Heart right ventricle (tissue), 16 donors: Measurements from ENCODE around the gene RAB3D. TPM values are rescaled to one million over a fixed set of nuclear protein-coding genes. Genes with fewer than 3 reads are reported as not detected.

Experiments used
- ATAC-seq, 8 donors: fragments of 200-7000 bp; cut with Tn5 transposase; one replicate each; pipeline ENCODE4 v1.9.1; 2020; ENCODE audit warnings: mild to moderate bottlenecking in 8 of 8, moderate library complexity in 8 of 8, moderate number of reproducible peaks in 1 of 8
- DNase-seq, 2 donors: peaks; one replicate each; pipeline ENCODE4 v3.0.0-alpha.2; 2020
- H3K27ac ChIP-seq, 10 donors: fragments of 200-600 bp; sonication (generic) in 2 of 10; one replicate each; pipeline versions ENCODE4 v1.5.0 to v1.8.0; 2020 to 2022; ENCODE audit warnings: mild to moderate bottlenecking in 3 of 10
- H3K27me3 ChIP-seq, 7 donors: fragments of 200-600 bp; one replicate each; pipeline ENCODE4 v1.8.0; 2021 to 2022; ENCODE audit warnings: mild to moderate bottlenecking in 2 of 7
- H3K36me3 ChIP-seq, 9 donors: fragments of 200-600 bp; sonication (generic) in 1 of 9; one replicate each; pipeline versions ENCODE4 v1.5.0 to v1.8.0; 2020 to 2022; ENCODE audit warnings: mild to moderate bottlenecking in 2 of 9
- H3K4me1 ChIP-seq, 9 donors: fragments of 200-600 bp; sonication (generic) in 1 of 9; one replicate each; pipeline versions ENCODE4 v1.5.0 to v1.8.0; 2020 to 2022; ENCODE audit warnings: mild to moderate bottlenecking in 4 of 9
- H3K4me3 ChIP-seq, 10 donors: fragments of 200-600 bp; sonication (generic) in 2 of 10; one replicate each; pipeline versions ENCODE4 v1.5.0 to v1.8.0; 2020 to 2022; ENCODE audit warnings: mild to moderate bottlenecking in 7 of 10, moderate library complexity in 2 of 10
- H3K9me3 ChIP-seq, 11 donors: fragments of 200-600 bp in 10 of 11; sonication (generic) in 2 of 11; one replicate each; pipeline versions ENCODE4 v1.5.0 to v1.8.0; 2013 to 2022; ENCODE audit warnings: mild to moderate bottlenecking in 2 of 11, control low read depth in 1 of 11, moderate library complexity in 1 of 11
- CTCF ChIP-seq, 9 donors: fragments of 200-600 bp; sonication (generic) in 2 of 9; IDR thresholded peaks; one replicate each; pipeline versions ENCODE4 v1.5.0 to v1.8.0; 2021 to 2022; ENCODE audit warnings: antibody characterized with exemption in 9 of 9, mild to moderate bottlenecking in 5 of 9, moderate library complexity in 1 of 9
- WGBS, 2 donors: extraction: QIAGEN DNeasy Blood & Tissue Kit; methylation state at CpG; one replicate each; pipeline ENCODE4 v1.1.7; 2013; ENCODE audit warnings: inconsistent platforms in 1 of 2; 5-methylcytosine and 5-hydroxymethylcytosine counted together
- intact Hi-C, 10 donors: fragments of 100-400 bp; cut with DNase I; formaldehyde crosslinking; loops; one replicate each; pipeline versions ENCODE4 v1.11.1 to v1.14.2; 2022
- polyA plus RNA-seq, 2 donors: library from polyadenylated mRNA; stranded (reverse); fragments of 200-250 nt; gene quantifications; one replicate each; pipeline ENCODE4 v1.2.3, GENCODE V29; 2013
- total RNA-seq, 10 donors: library from RNA; stranded (reverse); fragmentation: NEBNext Ultra II Directional in 3 of 10; extraction: Animal tissue kit (Norgen Biotek cat#: 25700) in 3 of 10; gene quantifications; one replicate each; pipeline versions ENCODE4 v1.2.1 to v1.2.4, GENCODE V29; 2021 to 2023
- donor health status: Arrhythmogenic right ventricular cardiomyopathy.
- donor health status: ischemic (EF 13 %, LVEDD 7.1; RV severe dilation, severe dysfunction).
- donor health status: healthy with polysubstance abuse.
- donor health status: DM: no; HTN: yes; CAD: no.
- donor health status: DM: no; HTN: no; CAD: no.
- donor health status: ischemic (EF 25% LVEDD 6.9; RV normal size, moderate dysfunction).
- donor health status: ischemic (EF 25% LVEDD 5.7; RV mildly dilated, moderate dysfunction).
- donor health status: healthy.
- donor health status: DM: yes; HTN: yes; CAD: no.
- donor health status: Ischemic cardiomyopathy.
- donor health status: ischemic (EF 35%, LVEDD 5.7; RV mildly dilated, moderate dysfunction).
- donor health status: nonischemic (EF 11% LVEDD 7.7; RV severe dilation, severe dysfunction).
- donor health status: DM: yes; HTN: yes; CAD: no.
- donor health status: PGD.
- donor health status: ischemic (EF 29% LVEDD 5.4; RV normal size, mild dysfunction).
- donor health status: nonischemic (EF 23%, LVEDD 6.1; RV moderate dilation, normal function).

Gene RAB3D
- total and polyA plus RNA-seq, 12 donors = 2.7 to 11.6 (median 6.0) TPM

DNA sequence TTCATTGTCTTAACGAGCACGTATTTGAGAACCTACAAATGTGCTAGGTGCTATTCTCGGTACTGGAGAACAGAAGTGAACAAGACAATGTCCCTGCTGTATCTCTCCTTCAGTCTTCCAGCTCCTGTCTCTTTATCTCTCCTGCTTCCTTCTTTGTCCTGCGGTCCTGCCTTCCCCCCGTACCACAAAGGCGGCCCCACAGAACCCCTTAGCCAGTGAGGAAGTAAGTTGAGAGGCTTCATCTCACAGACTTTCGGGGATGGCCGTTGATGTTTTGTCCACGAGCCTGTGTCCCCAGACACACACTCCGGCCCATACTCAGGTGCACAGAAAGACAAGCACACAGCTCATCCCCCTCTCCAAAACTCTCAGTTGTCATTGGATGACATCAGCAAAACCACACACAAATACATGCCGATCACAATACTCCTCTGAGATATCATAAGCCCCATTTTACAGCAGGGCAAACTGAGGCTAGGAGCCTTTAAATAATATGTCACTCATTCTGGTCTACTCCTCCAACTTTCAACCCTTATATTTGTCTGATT is 34.5 kb upstream of the RAB3D start:
- no peaks in the 10 kb centered on the region for H3K27me3 ChIP-seq
- peak overlapping the region in 9 of 10 donors; percentile 41 to 80 (median 70) for H3K4me3 ChIP-seq
- ATAC-seq (no peak), DNase-seq (no peak)
- WGBS, 2 donors = 35 to 40% methylated on average over 11 of the region's 11 CpGs
- no peak for TF ChIP-seq CTCF (IDR thresholded peaks at IDR 0.05)
- H3K36me3 ChIP-seq = peaks cover 0 to 23% (median 0%) of the 10 kb centered on the region in 9 donors
- no peaks in the 10 kb centered on the region for H3K9me3 ChIP-seq
- intact Hi-C loops = loop anchor here in 3 of 10 donors (1.0 to 10.0 kb wide), 5 partner anchors 28 to 221 kb away; partner anchors contain the start of genes CCDC159 (in 1 of the 3), ODAD3 (in 1 of the 3), PRKCSH (in 1 of the 3) and RAB3D (in 1 of the 3)
- peak overlapping the region in 9 of 10 donors; percentile 87 to 97 (median 95) for H3K27ac ChIP-seq
- peaks cover 3 to 44% (median 30%) of the 10 kb centered on the region in 9 donors for H3K4me1 ChIP-seq

GRCh38 chr19:11373166-11373884 is 33.9 kb upstream of the RAB3D start:
- Histone ChIP-seq H3K9me3 (no peaks in the 10 kb centered on the region), H3K36me3 (peaks cover 0 to 21% (median 0%) of the 10 kb centered on the region in 9 donors), H3K27ac (no peak overlapping the region), H3K27me3 (no peaks in the 10 kb centered on the region), H3K4me3 (no peak overlapping the region), H3K4me1 (peaks cover 3 to 39% (median 30%) of the 10 kb centered on the region in 9 donors)
- TF ChIP-seq CTCF (IDR thresholded peaks at IDR 0.05) = no peak
- WGBS, 2 donors = 46 to 50% methylated on average over 10 of the region's 10 CpGs
- intact Hi-C loops = loop anchor here in 2 of 10 donors (5.0 to 10.0 kb wide), 3 partner anchors 36 to 221 kb away; partner anchors contain the start of genes RAB3D (in 1 of the 2), TSPAN16 (in 1 of the 2) and ZNF627 (in 1 of the 2)
- no peak for ATAC-seq
- no peak for DNase-seq

DNA sequence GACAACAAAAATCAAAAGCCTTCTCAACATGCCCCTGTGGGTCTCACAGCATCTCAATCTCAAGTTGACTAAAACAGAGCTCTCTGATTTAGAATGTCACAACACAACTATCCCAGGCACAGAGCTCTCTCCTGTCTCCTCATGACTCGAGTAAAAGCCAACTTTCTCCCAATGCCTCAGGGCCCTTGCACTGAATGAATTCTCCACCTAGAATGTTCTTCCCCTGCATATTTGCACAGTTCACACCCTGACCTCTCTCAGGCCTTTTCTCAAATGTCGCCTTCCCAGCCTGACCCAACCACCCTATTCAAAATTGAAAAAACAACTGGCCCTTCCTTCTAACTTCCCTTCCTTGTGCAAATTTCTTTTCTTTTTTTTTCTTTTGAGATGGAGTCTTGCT is 31.3 kb upstream of the RAB3D start:
- Histone ChIP-seq H3K4me3 (no peak overlapping the region), H3K4me1 (peaks cover 0 to 14% (median 12%) of the 10 kb centered on the region in 9 donors), H3K36me3 (peaks cover 0 to 30% (median 0%) of the 10 kb centered on the region in 9 donors), H3K9me3 (no peaks in the 10 kb centered on the region), H3K27ac (no peak overlapping the region), H3K27me3 (no peaks in the 10 kb centered on the region)
- no peak for TF ChIP-seq CTCF (IDR thresholded peaks at IDR 0.05)
- DNase-seq (no peak), ATAC-seq (no peak)
- intact Hi-C loops = loop anchor here in 2 of 10 donors (5.0 to 10.0 kb wide), 3 partner anchors 33 to 224 kb away; partner anchors contain the start of genes RAB3D (in 1 of the 2), TSPAN16 (in 1 of the 2) and ZNF627 (in 1 of the 2)
- WGBS, 2 donors = 86 to 95% methylated on average over 2 of the region's 2 CpGs

- H3K4me3 ChIP-seq = no peak overlapping the region
- intact Hi-C loops = no loop called here
- H3K4me1 ChIP-seq = peaks cover 0 to 5% (median 0%) of the 10 kb centered on the region in 9 donors
- DNase-seq (no peak), ATAC-seq (no peak)
- peaks cover 0 to 60% (median 0%) of the 10 kb centered on the region in 9 donors for H3K36me3 ChIP-seq
- H3K27me3 ChIP-seq = no peaks in the 10 kb centered on the region
- no peak overlapping the region for H3K27ac ChIP-seq
- 83 to 91% methylated on average over 2 of the region's 2 CpGs for WGBS, 2 donors
- H3K9me3 ChIP-seq = no peaks in the 10 kb centered on the region
- no peak for TF ChIP-seq CTCF (IDR thresholded peaks at IDR 0.05)
These were observed 28.1 kb upstream of the RAB3D start for GRCh38 chr19:11367528-11367927.
